Measurements from ENCODE around the gene RABGAP1L.
"Not testable (repeated sequence)": the region's sequence is repeated elsewhere in the genome, so short reads cannot be mapped to it uniquely, and the experiment has no call there.

RABGAP1L gene

GRCh38 chr1:174682419-174683008 is 523.2 kb downstream of the RABGAP1L start:
- peak; percentile 57 for DNase-seq (ENCODE audit: low read depth)
- in situ Hi-C loops (cut with HindIII; ENCODE audit: low sequenced_read_pairs), result loop anchor here (10.0 kb wide), 1 partner anchor 118 kb away; no protein-coding TSS in a partner anchor
- no peak for TF ChIP-seq CTCF (IDR thresholded peaks at IDR 0.05; ENCODE audit: low read depth, low read length, missing control alignments)
- H3K4me3 ChIP-seq (ENCODE audit: low read depth, low read length), result no peak overlapping the region

GRCh38 chr1:174686213-174686612 is 526.9 kb downstream of the RABGAP1L start:
- DNase-seq (ENCODE audit: low read depth), result no peak
- in situ Hi-C loops (cut with HindIII; ENCODE audit: low sequenced_read_pairs), result loop anchor here (10.0 kb wide), 1 partner anchor 121 kb away; no protein-coding TSS in a partner anchor
- no peak for TF ChIP-seq CTCF (IDR thresholded peaks at IDR 0.05; ENCODE audit: low read depth, low read length, missing control alignments)
- no peak overlapping the region for H3K4me3 ChIP-seq (ENCODE audit: low read depth, low read length)

GRCh38 chr1:174689524-174689923 is 530.2 kb downstream of the RABGAP1L start:
- no peak for DNase-seq (ENCODE audit: low read depth)

GRCh38 chr1:174690266-174690665 is 530.9 kb downstream of the RABGAP1L start:
- no peak for TF ChIP-seq CTCF (IDR thresholded peaks at IDR 0.05; ENCODE audit: low read depth, low read length, missing control alignments)
- no peak for DNase-seq (ENCODE audit: low read depth)
- H3K4me3 ChIP-seq (ENCODE audit: low read depth, low read length), result no peak overlapping the region
- in situ Hi-C loops (cut with HindIII; ENCODE audit: low sequenced_read_pairs), result no loop called here

More at GRCh38 chr1:174689524-174689923, 530.2 kb downstream of the RABGAP1L start:
- no peak overlapping the region for H3K4me3 ChIP-seq (ENCODE audit: low read depth, low read length)
- TF ChIP-seq CTCF (IDR thresholded peaks at IDR 0.05; ENCODE audit: low read depth, low read length, missing control alignments), result no peak
- in situ Hi-C loops (cut with HindIII; ENCODE audit: low sequenced_read_pairs), result loop anchor here (10.0 kb wide), 1 partner anchor 125 kb away; no protein-coding TSS in a partner anchor

- TF ChIP-seq CTCF (IDR thresholded peaks at IDR 0.05; ENCODE audit: low read depth, low read length, missing control alignments), result no peak
- no peak for DNase-seq (ENCODE audit: low read depth)
- in situ Hi-C loops (cut with HindIII; ENCODE audit: low sequenced_read_pairs), result no loop called here
Observed at GRCh38 chr1:174692313-174692712, 533.0 kb downstream of the RABGAP1L start.

GRCh38 chr1:174693085-174693484 is 533.8 kb downstream of the RABGAP1L start:
- in situ Hi-C loops (cut with HindIII; ENCODE audit: low sequenced_read_pairs), result no loop called here
- no peak overlapping the region for H3K4me3 ChIP-seq (ENCODE audit: low read depth, low read length)
- no peak for DNase-seq (ENCODE audit: low read depth)
- no peak for TF ChIP-seq CTCF (IDR thresholded peaks at IDR 0.05; ENCODE audit: low read depth, low read length, missing control alignments)

More at GRCh38 chr1:174692313-174692712, 533.0 kb downstream of the RABGAP1L start:
- H3K4me3 ChIP-seq (ENCODE audit: low read depth, low read length), result no peak overlapping the region

GRCh38 chr1:174693539-174693938 is 534.2 kb downstream of the RABGAP1L start:
- H3K4me3 ChIP-seq (ENCODE audit: low read depth, low read length); in situ Hi-C loops (cut with HindIII; ENCODE audit: low sequenced_read_pairs); DNase-seq (ENCODE audit: low read depth): not testable (repeated sequence)
